Astrocyte (in vitro differentiated cells and primary cell): ENCODE data around the gene AK9.

ENCODE experiments used
- CTCF ChIP-seq: IDR thresholded peaks from 2 replicates; pipeline ENCODE4 v1.5.1; 2011; ENCODE audit warnings: low read depth, mild to moderate bottlenecking, inconsistent platforms, low read length, moderate library complexity; ENCODE audit not compliant: insufficient read depth
- EZH2 ChIP-seq: IDR thresholded peaks from 2 replicates; pipeline ENCODE4 v1.6.1; 2012; ENCODE audit warnings: mild to moderate bottlenecking, low read length, inconsistent platforms; ENCODE audit not compliant: insufficient read depth

DNA sequence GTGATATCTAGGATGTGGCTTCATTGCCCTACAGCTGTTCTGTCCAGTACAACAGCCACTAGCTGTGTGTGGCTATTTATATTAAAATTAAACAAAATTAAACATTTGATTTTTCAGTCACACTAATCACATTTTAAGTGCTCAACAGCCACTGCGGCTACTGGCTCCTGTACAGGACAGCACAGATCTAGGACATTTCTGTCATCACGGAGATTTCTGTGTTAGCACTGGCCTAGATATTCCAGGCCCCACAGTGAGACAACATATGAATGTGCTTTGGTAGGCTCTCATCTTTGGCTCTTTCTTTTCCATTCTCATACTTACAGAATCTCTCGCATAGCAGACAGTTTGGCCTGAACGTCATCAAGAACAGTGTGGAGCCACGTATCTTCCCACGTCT, 159.6 kb downstream of the AK9 start:
- TF ChIP-seq CTCF (no peak), EZH2 (no peak)
